Mammary epithelial cell (primary cell): ENCODE measurements around the gene ARHGAP32.

Experiments used
- EZH2 ChIP-seq: IDR thresholded peaks from 2 replicates; pipeline ENCODE4 v1.6.1; 2012; ENCODE audit warnings: low read length, inconsistent platforms, borderline replicate concordance
- TF ChIP-seq, protein P1 (sequence below), 2 donors: IDR thresholded peaks in 1 of 2; conservative IDR thresholded peaks in 1 of 2; 2 replicates each; pipeline ENCODE4 v1.5.1; 2011 to 2012; ENCODE audit warnings: inconsistent platforms in 2 of 2, low read length in 2 of 2, mild to moderate bottlenecking in 2 of 2, control low read depth in 1 of 2, low read depth in 1 of 2; ENCODE audit not compliant: insufficient read depth in 1 of 2; ENCODE audit errors: extremely low read depth in 1 of 2

DNA sequence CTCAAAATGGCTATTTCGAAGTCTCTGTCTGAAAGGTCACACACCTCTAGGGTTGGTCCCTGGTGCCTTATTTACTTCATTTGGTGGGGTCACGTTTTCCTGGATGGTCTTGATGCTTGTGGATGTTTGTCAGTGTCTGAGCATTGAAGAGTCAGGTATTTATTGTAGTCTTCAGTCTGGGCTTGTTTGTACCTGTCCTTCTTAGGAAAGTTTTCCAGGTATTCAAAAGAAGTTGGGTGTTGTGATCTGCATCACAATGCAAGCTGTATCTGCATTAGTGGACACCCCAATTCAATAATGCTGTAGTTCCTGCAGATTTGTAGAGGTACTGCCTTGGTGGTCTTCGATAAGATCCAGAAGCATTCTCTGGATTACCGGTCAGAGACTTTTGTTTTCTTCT lies 186.0 kb downstream of the ARHGAP32 start:
- TF ChIP-seq, protein P1, sequence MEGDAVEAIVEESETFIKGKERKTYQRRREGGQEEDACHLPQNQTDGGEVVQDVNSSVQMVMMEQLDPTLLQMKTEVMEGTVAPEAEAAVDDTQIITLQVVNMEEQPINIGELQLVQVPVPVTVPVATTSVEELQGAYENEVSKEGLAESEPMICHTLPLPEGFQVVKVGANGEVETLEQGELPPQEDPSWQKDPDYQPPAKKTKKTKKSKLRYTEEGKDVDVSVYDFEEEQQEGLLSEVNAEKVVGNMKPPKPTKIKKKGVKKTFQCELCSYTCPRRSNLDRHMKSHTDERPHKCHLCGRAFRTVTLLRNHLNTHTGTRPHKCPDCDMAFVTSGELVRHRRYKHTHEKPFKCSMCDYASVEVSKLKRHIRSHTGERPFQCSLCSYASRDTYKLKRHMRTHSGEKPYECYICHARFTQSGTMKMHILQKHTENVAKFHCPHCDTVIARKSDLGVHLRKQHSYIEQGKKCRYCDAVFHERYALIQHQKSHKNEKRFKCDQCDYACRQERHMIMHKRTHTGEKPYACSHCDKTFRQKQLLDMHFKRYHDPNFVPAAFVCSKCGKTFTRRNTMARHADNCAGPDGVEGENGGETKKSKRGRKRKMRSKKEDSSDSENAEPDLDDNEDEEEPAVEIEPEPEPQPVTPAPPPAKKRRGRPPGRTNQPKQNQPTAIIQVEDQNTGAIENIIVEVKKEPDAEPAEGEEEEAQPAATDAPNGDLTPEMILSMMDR (conservative IDR thresholded peaks at IDR 0.05 in 1 of 2, IDR thresholded peaks at IDR 0.05 in 1 of 2; ENCODE audit: extremely low read depth in 1 of 2, insufficient read depth in 1 of 2, low read depth in 1 of 2, low read length in 2 of 2), result no peak
- TF ChIP-seq EZH2, result no peak
